Calu3 (cell line): ENCODE measurements around the gene ETHE1. TPM values are rescaled to one million over a fixed set of nuclear protein-coding genes. Genes with fewer than 3 reads are reported as not detected.

Experiments
- BruUV-seq: library from RNA; stranded (reverse); fragments of 400-500 nt; replicated peaks from 2 replicates; lab custom pipeline; 2021; lab: Mats Ljungman, UMichigan
- CTCF ChIA-PET: fragments of 300-600 bp; sonication (Branson Sonifier 250); formaldehyde crosslinking; loops from one replicate; lab custom pipeline; 2022; ENCODE audit warnings: antibody characterized with exemption; lab: Charles Lee
- DNase-seq: peaks from one replicate; pipeline ENCODE4 v3.0.0; 2022
- H3K27ac Mint-ChIP-seq: one replicate; pipeline ENCODE4 v1.8.0; 2022; ENCODE audit warnings: mixed read lengths; ENCODE audit not compliant: unreplicated experiment
- H3K27me3 Mint-ChIP-seq: one replicate; pipeline ENCODE4 v1.8.0; 2022; ENCODE audit warnings: mixed read lengths; ENCODE audit not compliant: unreplicated experiment
- H3K36me3 Mint-ChIP-seq: one replicate; pipeline ENCODE4 v1.8.0; 2022; ENCODE audit warnings: mild to moderate bottlenecking, moderate library complexity, mixed read lengths; ENCODE audit not compliant: insufficient read depth, unreplicated experiment
- H3K4me1 Mint-ChIP-seq: one replicate; pipeline ENCODE4 v1.8.0; 2022; ENCODE audit warnings: mild to moderate bottlenecking, low read depth, mixed read lengths; ENCODE audit not compliant: unreplicated experiment
- H3K4me3 Mint-ChIP-seq: one replicate; pipeline ENCODE4 v1.8.0; 2022; ENCODE audit warnings: mild to moderate bottlenecking, low read depth, moderate library complexity, mixed read lengths; ENCODE audit not compliant: unreplicated experiment
- H3K9me3 Mint-ChIP-seq: one replicate; pipeline ENCODE4 v1.8.0; 2022; ENCODE audit warnings: low read depth, mixed read lengths; ENCODE audit not compliant: unreplicated experiment
- intact Hi-C: fragments of 100-400 bp; cut with micrococcal nuclease; formaldehyde crosslinking; loops from one replicate; pipeline ENCODE4 v1.10.0; 2022; ENCODE audit not compliant: unreplicated experiment
- total RNA-seq: library from RNA; stranded (reverse); gene quantifications from 2 replicates; pipeline ENCODE4 v1.2.3, GENCODE V29; 2022
- TF ChIP-seq, protein P1 (sequence below): fragments of 200-600 bp; IDR thresholded peaks from one replicate; pipeline ENCODE4 v1.8.0; 2022; ENCODE audit warnings: antibody characterized with exemption; ENCODE audit not compliant: unreplicated experiment

Gene ETHE1
- total RNA-seq, 1 experiment from 2014 or later: 44.8 TPM

DNA sequence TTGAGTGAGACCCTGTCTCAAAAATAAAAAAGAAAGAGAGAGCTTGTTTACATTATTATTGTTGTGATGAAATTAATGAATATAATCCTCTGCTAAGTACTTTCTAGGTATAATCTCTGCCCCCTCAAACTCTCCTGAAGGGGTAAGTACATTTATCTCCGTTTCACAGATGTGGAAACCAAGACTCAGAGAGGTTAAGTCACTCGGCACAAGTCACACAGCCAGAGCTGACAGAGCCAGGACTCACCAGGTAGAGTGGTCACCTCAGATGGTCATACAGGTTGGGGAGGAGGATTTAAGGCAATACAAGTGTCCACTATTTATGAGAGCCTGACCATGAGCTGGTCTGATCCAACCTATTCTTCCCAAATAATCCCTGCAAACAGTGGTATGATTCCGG, 46.4 kb downstream of the ETHE1 start:
- intact Hi-C loops: no loop called here
- no peak overlapping the region for H3K27ac Mint-ChIP-seq
- H3K4me3 Mint-ChIP-seq: no peak overlapping the region
- CTCF ChIA-PET: interaction anchor here (0.5 to 0.7 kb wide), 3 partner anchors 19 to 182 kb away, joined by 4 read pairs; no protein-coding TSS in a partner anchor
- peaks cover 15% of the 10 kb centered on the region for H3K36me3 Mint-ChIP-seq
- TF ChIP-seq, protein P1, sequence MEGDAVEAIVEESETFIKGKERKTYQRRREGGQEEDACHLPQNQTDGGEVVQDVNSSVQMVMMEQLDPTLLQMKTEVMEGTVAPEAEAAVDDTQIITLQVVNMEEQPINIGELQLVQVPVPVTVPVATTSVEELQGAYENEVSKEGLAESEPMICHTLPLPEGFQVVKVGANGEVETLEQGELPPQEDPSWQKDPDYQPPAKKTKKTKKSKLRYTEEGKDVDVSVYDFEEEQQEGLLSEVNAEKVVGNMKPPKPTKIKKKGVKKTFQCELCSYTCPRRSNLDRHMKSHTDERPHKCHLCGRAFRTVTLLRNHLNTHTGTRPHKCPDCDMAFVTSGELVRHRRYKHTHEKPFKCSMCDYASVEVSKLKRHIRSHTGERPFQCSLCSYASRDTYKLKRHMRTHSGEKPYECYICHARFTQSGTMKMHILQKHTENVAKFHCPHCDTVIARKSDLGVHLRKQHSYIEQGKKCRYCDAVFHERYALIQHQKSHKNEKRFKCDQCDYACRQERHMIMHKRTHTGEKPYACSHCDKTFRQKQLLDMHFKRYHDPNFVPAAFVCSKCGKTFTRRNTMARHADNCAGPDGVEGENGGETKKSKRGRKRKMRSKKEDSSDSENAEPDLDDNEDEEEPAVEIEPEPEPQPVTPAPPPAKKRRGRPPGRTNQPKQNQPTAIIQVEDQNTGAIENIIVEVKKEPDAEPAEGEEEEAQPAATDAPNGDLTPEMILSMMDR: no peak
- no TSS peak for BruUV-seq
- DNase-seq: no peak
- H3K4me1 Mint-ChIP-seq: peaks cover 9% of the 10 kb centered on the region
- H3K27me3 Mint-ChIP-seq: no peaks in the 10 kb centered on the region
- no peaks in the 10 kb centered on the region for H3K9me3 Mint-ChIP-seq

DNA sequence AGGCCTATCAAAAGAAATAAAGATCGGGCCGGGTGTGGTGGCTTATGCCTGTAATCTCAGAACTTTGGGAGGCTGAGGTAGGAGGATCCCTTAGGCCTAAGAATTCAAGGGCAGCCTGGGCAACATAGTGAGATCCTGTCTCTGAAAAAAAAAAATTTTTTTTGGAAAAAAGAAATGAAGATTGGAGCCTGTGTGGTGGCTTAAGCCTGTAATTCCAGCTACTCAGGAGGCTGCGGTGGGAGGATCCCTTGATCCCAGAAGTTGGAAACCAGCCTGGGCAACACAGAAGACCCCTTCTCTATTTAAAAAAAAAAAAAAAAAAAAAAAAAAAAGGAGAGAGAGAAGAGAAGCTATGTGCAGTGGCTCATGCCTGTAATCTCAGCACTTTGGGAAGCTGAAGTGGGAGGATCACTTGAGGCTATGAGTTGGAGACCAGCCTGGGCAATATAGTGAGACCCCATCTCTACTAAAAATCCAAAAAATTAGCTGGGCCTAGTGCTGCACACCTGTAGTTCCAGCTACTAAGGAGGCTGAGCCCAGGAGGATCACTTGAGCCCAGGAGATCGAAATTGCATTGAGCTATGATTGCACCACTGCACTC, 46.9 kb downstream of the ETHE1 start:
- Mint-ChIP-seq H3K4me3 (no peak overlapping the region), H3K27me3 (no peaks in the 10 kb centered on the region), H3K9me3 (no peaks in the 10 kb centered on the region), H3K27ac (no peak overlapping the region), H3K4me1 (peaks cover 14% of the 10 kb centered on the region), H3K36me3 (peaks cover 20% of the 10 kb centered on the region)
- CTCF ChIA-PET: interaction anchor here (0.5 to 0.7 kb wide), 3 partner anchors 19 to 183 kb away, joined by 4 read pairs; no protein-coding TSS in a partner anchor
- BruUV-seq: no TSS peak
- TF ChIP-seq, protein P1: no peak
- no peak for DNase-seq
- intact Hi-C loops: no loop called here

DNA sequence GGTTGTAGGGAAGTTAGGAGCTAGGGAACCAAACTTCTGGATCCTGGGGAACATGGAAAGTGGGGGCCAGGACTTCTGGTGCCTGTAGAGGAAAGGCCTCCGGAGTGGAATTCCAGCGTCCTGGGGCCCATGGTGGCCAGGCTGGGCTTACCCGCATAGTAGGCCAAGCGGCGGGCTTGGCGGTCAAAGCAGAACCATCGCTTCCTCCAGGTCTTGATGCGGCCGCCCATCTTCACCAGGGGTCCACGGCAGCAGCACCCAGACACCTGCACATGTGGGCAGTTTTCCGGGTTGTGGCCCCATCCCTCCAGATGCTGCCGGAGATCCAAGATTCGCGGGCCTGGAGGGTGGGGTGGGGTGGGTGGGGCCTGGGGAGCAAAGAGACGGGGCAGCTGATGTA, 47.8 kb downstream of the ETHE1 start:
- H3K4me1 Mint-ChIP-seq: peaks cover 22% of the 10 kb centered on the region
- no peak for DNase-seq
- no peak overlapping the region for H3K4me3 Mint-ChIP-seq
- H3K9me3 Mint-ChIP-seq: no peaks in the 10 kb centered on the region
- H3K27me3 Mint-ChIP-seq: no peaks in the 10 kb centered on the region
- intact Hi-C loops: no loop called here
- CTCF ChIA-PET: no interaction called here
- peaks cover 26% of the 10 kb centered on the region for H3K36me3 Mint-ChIP-seq
- TF ChIP-seq, protein P1: no peak
- BruUV-seq: no TSS peak
- H3K27ac Mint-ChIP-seq: no peak overlapping the region

DNA sequence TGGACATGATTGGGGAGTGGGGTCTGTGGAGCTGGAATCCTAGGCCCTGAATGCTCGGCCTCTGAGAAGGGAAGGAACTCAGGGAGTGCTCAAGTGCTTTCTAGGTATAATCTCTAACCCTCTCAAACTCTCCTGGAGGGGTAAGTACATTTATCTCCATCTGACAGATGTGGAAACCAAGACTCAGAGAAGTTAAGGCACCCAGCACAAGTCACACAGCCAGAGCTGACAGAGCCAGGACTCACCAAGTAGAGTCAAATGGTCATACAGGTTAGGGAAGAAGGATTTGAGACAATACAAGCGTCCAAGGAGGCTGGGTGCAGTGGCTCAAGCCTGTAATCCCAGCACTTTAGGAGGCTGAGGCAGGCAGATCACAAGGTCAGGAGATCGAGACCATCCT, 48.7 kb downstream of the ETHE1 start:
- intact Hi-C loops: no loop called here
- no peak overlapping the region for H3K27ac Mint-ChIP-seq
- no peak overlapping the region for H3K4me3 Mint-ChIP-seq
- no peaks in the 10 kb centered on the region for H3K9me3 Mint-ChIP-seq
- no peaks in the 10 kb centered on the region for H3K27me3 Mint-ChIP-seq
- H3K36me3 Mint-ChIP-seq: peaks cover 35% of the 10 kb centered on the region
- H3K4me1 Mint-ChIP-seq: peaks cover 28% of the 10 kb centered on the region
- no TSS peak for BruUV-seq
- TF ChIP-seq, protein P1: no peak
- CTCF ChIA-PET: no interaction called here
- DNase-seq: no peak
